Measurements from ENCODE around the gene PROM1. TPM values are rescaled to one million over a fixed set of nuclear protein-coding genes. Genes with fewer than 3 reads are reported as not detected.

PROM1 gene
- total RNA-seq, 4 donors from 2014 or later: 0.94 to 16.3 (median 4.4) TPM

GRCh38 chr4:16062601-16063000 is 21.2 kb downstream of the PROM1 start:
- TF ChIP-seq POLR2AphosphoS5 (IDR thresholded peaks at IDR 0.05) (no peak), CTCF (IDR thresholded peaks at IDR 0.05) (no peak), EP300 (IDR thresholded peaks at IDR 0.05) (no peak), POLR2A (IDR thresholded peaks at IDR 0.05) (no peak)
- H3K27me3 ChIP-seq: no peaks in the 10 kb centered on the region
- no peaks in the 10 kb centered on the region for H3K9me3 ChIP-seq
- no peaks in the 10 kb centered on the region for H3K36me3 ChIP-seq
- no peak overlapping the region for H3K27ac ChIP-seq
- ATAC-seq: no peak
- WGBS, 2 donors (ENCODE audit: low coverage in 1 of 2): 75 to 92% methylated on average over 2 of the region's 2 CpGs
- H3K4me3 ChIP-seq: no peak overlapping the region
- no peaks in the 10 kb centered on the region for H3K4me1 ChIP-seq

GRCh38 chr4:16056681-16057385 is 27.0 kb downstream of the PROM1 start:
- Histone ChIP-seq H3K36me3 (no peaks in the 10 kb centered on the region), H3K27me3 (no peaks in the 10 kb centered on the region), H3K4me3 (no peak overlapping the region), H3K4me1 (peaks cover 0 to 2% (median 0%) of the 10 kb centered on the region in 3 donors), H3K9me3 (no peaks in the 10 kb centered on the region), H3K27ac (no peak overlapping the region)
- ATAC-seq: no peak
- TF ChIP-seq CTCF (IDR thresholded peaks at IDR 0.05): no peak
- no peak for TF ChIP-seq POLR2AphosphoS5 (IDR thresholded peaks at IDR 0.05)
- TF ChIP-seq POLR2A (IDR thresholded peaks at IDR 0.05): no peak
- TF ChIP-seq EP300 (IDR thresholded peaks at IDR 0.05): no peak
- WGBS, 2 donors (ENCODE audit: low coverage in 1 of 2): 46 to 49% methylated on average over 8 to 10 of the region's 11 CpGs

- 42 to 50% methylated on average over 4 to 7 of the region's 7 CpGs for WGBS, 2 donors (ENCODE audit: low coverage in 1 of 2)
- no peaks in the 10 kb centered on the region for H3K9me3 ChIP-seq
- H3K27me3 ChIP-seq: no peaks in the 10 kb centered on the region
- TF ChIP-seq POLR2AphosphoS5 (IDR thresholded peaks at IDR 0.05): no peak
- TF ChIP-seq CTCF (IDR thresholded peaks at IDR 0.05): no peak
- TF ChIP-seq POLR2A (IDR thresholded peaks at IDR 0.05): no peak
- TF ChIP-seq EP300 (IDR thresholded peaks at IDR 0.05): no peak
- no peaks in the 10 kb centered on the region for H3K36me3 ChIP-seq
- H3K27ac ChIP-seq: no peak overlapping the region
- H3K4me3 ChIP-seq: no peak overlapping the region
- no peak for ATAC-seq
- peaks cover 0 to 2% (median 0%) of the 10 kb centered on the region in 3 donors for H3K4me1 ChIP-seq
Observed at GRCh38 chr4:16055873-16056272, 27.9 kb downstream of the PROM1 start.

- TF ChIP-seq EP300 (IDR thresholded peaks at IDR 0.05): no peak
- TF ChIP-seq POLR2A (IDR thresholded peaks at IDR 0.05): no peak
- TF ChIP-seq CTCF (IDR thresholded peaks at IDR 0.05): no peak
- TF ChIP-seq POLR2AphosphoS5 (IDR thresholded peaks at IDR 0.05): no peak
- no peak overlapping the region for H3K4me3 ChIP-seq
- H3K4me1 ChIP-seq: peaks cover 0 to 2% (median 0%) of the 10 kb centered on the region in 3 donors
- no peak overlapping the region for H3K27ac ChIP-seq
- no peak for ATAC-seq
- no peaks in the 10 kb centered on the region for H3K36me3 ChIP-seq
- H3K27me3 ChIP-seq: no peaks in the 10 kb centered on the region
- no peaks in the 10 kb centered on the region for H3K9me3 ChIP-seq
- 58 to 60% methylated on average over 2 to 5 of the region's 7 CpGs for whole genome bisulfite sequencing, 2 donors (ENCODE audit: low coverage in 1 of 2)
Observed at GRCh38 chr4:16055471-16055870, 28.4 kb downstream of the PROM1 start.

- Histone ChIP-seq H3K36me3 (no peaks in the 10 kb centered on the region), H3K27ac (no peak overlapping the region), H3K4me3 (no peak overlapping the region), H3K27me3 (peaks cover 8% of the 10 kb centered on the region), H3K4me1 (peaks cover 0 to 2% (median 0%) of the 10 kb centered on the region in 3 donors), H3K9me3 (no peaks in the 10 kb centered on the region)
- WGBS, 2 donors (ENCODE audit: low coverage in 1 of 2): 68 to 88% methylated on average over 2 of the region's 2 CpGs
- no peak for ATAC-seq
- TF ChIP-seq CTCF (IDR thresholded peaks at IDR 0.05) (no peak), POLR2AphosphoS5 (IDR thresholded peaks at IDR 0.05) (no peak), POLR2A (IDR thresholded peaks at IDR 0.05) (no peak), EP300 (IDR thresholded peaks at IDR 0.05) (no peak)
Observed at GRCh38 chr4:16052939-16053338, 30.9 kb downstream of the PROM1 start.
